Psoas muscle (tissue), 8 donors: ENCODE results near the gene TRIM50. TPM values are rescaled to one million over a fixed set of nuclear protein-coding genes. Genes with fewer than 3 reads are reported as not detected.

Experiments used
- ATAC-seq, 4 donors: fragments of 200-7000 bp; cut with Tn5 transposase; one replicate each; pipeline ENCODE4 v1.9.1; 2020; ENCODE audit warnings: moderate library complexity in 3 of 4, mild to moderate bottlenecking in 2 of 4
- DNase-seq, 2 donors: peaks; one replicate each; pipeline ENCODE4 v3.0.0-alpha.2; 2020
- H3K27ac ChIP-seq: fragments of 200-600 bp; one replicate; pipeline ENCODE4 v1.8.0; 2022
- H3K27me3 ChIP-seq, 3 donors: fragments of 200-600 bp in 1 of 3; one replicate each; pipeline versions ENCODE4 v1.6.1 to v1.8.0; 2013 to 2022; ENCODE audit warnings: low read length in 2 of 3, mild to moderate bottlenecking in 2 of 3, moderate library complexity in 1 of 3; ENCODE audit not compliant: insufficient read depth in 3 of 3
- H3K36me3 ChIP-seq, 2 donors: fragments of 200-600 bp in 1 of 2; one replicate each; pipeline versions ENCODE4 v1.6.1 to v1.8.0; 2013 to 2022; ENCODE audit warnings: low read depth in 1 of 2, mild to moderate bottlenecking in 1 of 2, moderate library complexity in 1 of 2; ENCODE audit not compliant: insufficient read depth in 1 of 2
- H3K4me1 ChIP-seq: fragments of 200-600 bp; one replicate; pipeline ENCODE4 v1.8.0; 2022
- H3K4me3 ChIP-seq: fragments of 200-600 bp; one replicate; pipeline ENCODE4 v1.8.0; 2022; ENCODE audit warnings: mild to moderate bottlenecking
- H3K9me3 ChIP-seq: fragments of 200-600 bp; one replicate; pipeline ENCODE4 v1.8.0; 2022
- CTCF ChIP-seq: fragments of 200-600 bp; IDR thresholded peaks from one replicate; pipeline ENCODE4 v1.8.0; 2022; ENCODE audit warnings: antibody characterized with exemption
- WGBS, 3 donors: extraction: QIAGEN DNeasy Blood & Tissue Kit; methylation state at CpG; one replicate each; pipeline versions ENCODE4 v1.1.6 to v1.1.7; 2013; 5-methylcytosine and 5-hydroxymethylcytosine counted together
- intact Hi-C, 2 donors: fragments of 100-400 bp; cut with DNase I; formaldehyde crosslinking; loops; one replicate each; pipeline versions ENCODE4 v1.11.0 to v1.14.2; 2022
- polyA plus RNA-seq, 3 donors: library from polyadenylated mRNA; stranded (reverse); fragments of 200-250 nt; gene quantifications; one replicate each; pipeline ENCODE4 v1.2.3, GENCODE V29; 2013
- total RNA-seq, 4 donors: library from RNA; stranded (reverse); fragmentation: NEBNext Ultra II Directional in 2 of 4; extraction: Animal tissue kit (Norgen Biotek cat#: 25700) in 2 of 4; gene quantifications; one replicate each; pipeline versions ENCODE4 v1.2.1 to v1.2.4, GENCODE V29; 2021 to 2023
- donor health status: healthy with polysubstance abuse.
- donor health status: DM: no; HTN: no; CAD: no; lungs with moderate emphysema.
- donor health status: Bipolar disorder and iron deficiency.
- donor health status: healthy.
- donor health status: DM: yes; HTN: yes; CAD: no.
- donor health status: DM: no; HTN: no; CAD: no.
- donor health status: DM: no; HTN: no; CAD: no.
- donor health status: DM: yes; HTN: yes; CAD: no.

Gene TRIM50
- total and polyA plus RNA-seq, 7 donors, result 0.12 to 1.3 (median 0.32) TPM

- 59 to 67% (median 62%) methylated on average over 8 of the region's 8 CpGs for WGBS, 3 donors
- Histone ChIP-seq H3K27me3 (no peaks in the 10 kb centered on the region), H3K9me3 (no peaks in the 10 kb centered on the region), H3K36me3 (no peaks in the 10 kb centered on the region), H3K27ac (no peak overlapping the region), H3K4me1 (no peaks in the 10 kb centered on the region), H3K4me3 (no peak overlapping the region)
- intact Hi-C loops, result loop anchor here (2.0 to 5.0 kb wide), 3 partner anchors 55 to 109 kb away; no protein-coding TSS in a partner anchor
- no peak for DNase-seq
- TF ChIP-seq CTCF, result no peak
- no peak for ATAC-seq
Observed at GRCh38 chr7:73341877-73342276, 14.0 kb upstream of the TRIM50 start.

GRCh38 chr7:73340514-73340913 is 12.6 kb upstream of the TRIM50 start:
- Histone ChIP-seq H3K27me3 (no peaks in the 10 kb centered on the region), H3K36me3 (no peaks in the 10 kb centered on the region), H3K9me3 (no peaks in the 10 kb centered on the region), H3K4me1 (no peaks in the 10 kb centered on the region), H3K4me3 (no peak overlapping the region), H3K27ac (no peak overlapping the region)
- intact Hi-C loops, result loop anchor here in 1 of 2 donors (5.0 kb wide), 1 partner anchor 57 kb away; no protein-coding TSS in a partner anchor
- no peak for TF ChIP-seq CTCF
- no peak for DNase-seq
- WGBS, 3 donors, result 79 to 85% (median 82%) methylated on average over 7 of the region's 7 CpGs
- ATAC-seq, result no peak

- ATAC-seq (no peak), DNase-seq (no peak)
- H3K9me3 ChIP-seq, result no peaks in the 10 kb centered on the region
- no peak overlapping the region for H3K27ac ChIP-seq
- intact Hi-C loops, result no loop called here
- no peak for TF ChIP-seq CTCF
- no peaks in the 10 kb centered on the region for H3K4me1 ChIP-seq
- H3K4me3 ChIP-seq, result no peak overlapping the region
- WGBS, 3 donors, result 40 to 50% (median 48%) methylated on average over 10 of the region's 10 CpGs
- H3K36me3 ChIP-seq, result no peaks in the 10 kb centered on the region
- no peaks in the 10 kb centered on the region for H3K27me3 ChIP-seq
Observed at GRCh38 chr7:73338321-73338720, 10.4 kb upstream of the TRIM50 start.

- no peak for TF ChIP-seq CTCF
- Histone ChIP-seq H3K4me1 (no peaks in the 10 kb centered on the region), H3K9me3 (no peaks in the 10 kb centered on the region), H3K36me3 (no peaks in the 10 kb centered on the region), H3K27me3 (no peaks in the 10 kb centered on the region), H3K27ac (no peak overlapping the region), H3K4me3 (no peak overlapping the region)
- ATAC-seq (no peak), DNase-seq (no peak)
- intact Hi-C loops, result no loop called here
- WGBS, 3 donors, result 61 to 77% (median 74%) methylated on average over 6 of the region's 6 CpGs
Observed at GRCh38 chr7:73332447-73332846, 4.6 kb upstream of the TRIM50 start.

GRCh38 chr7:73330772-73331171 is 2.9 kb upstream of the TRIM50 start:
- WGBS, 3 donors, result 61 to 69% (median 62%) methylated on average over 6 of the region's 6 CpGs
- H3K4me1 ChIP-seq, result no peaks in the 10 kb centered on the region
- no peak overlapping the region for H3K4me3 ChIP-seq
- DNase-seq, result no peak
- intact Hi-C loops, result no loop called here
- TF ChIP-seq CTCF, result no peak
- H3K36me3 ChIP-seq, result no peaks in the 10 kb centered on the region
- no peak overlapping the region for H3K27ac ChIP-seq
- no peaks in the 10 kb centered on the region for H3K9me3 ChIP-seq
- no peaks in the 10 kb centered on the region for H3K27me3 ChIP-seq
- ATAC-seq, result no peak
